ENCODE results near the gene MAP3K13.
A peak's percentile ranks its signal among the peaks of the same experiment; 100 is the strongest.

MAP3K13 gene, protein sequence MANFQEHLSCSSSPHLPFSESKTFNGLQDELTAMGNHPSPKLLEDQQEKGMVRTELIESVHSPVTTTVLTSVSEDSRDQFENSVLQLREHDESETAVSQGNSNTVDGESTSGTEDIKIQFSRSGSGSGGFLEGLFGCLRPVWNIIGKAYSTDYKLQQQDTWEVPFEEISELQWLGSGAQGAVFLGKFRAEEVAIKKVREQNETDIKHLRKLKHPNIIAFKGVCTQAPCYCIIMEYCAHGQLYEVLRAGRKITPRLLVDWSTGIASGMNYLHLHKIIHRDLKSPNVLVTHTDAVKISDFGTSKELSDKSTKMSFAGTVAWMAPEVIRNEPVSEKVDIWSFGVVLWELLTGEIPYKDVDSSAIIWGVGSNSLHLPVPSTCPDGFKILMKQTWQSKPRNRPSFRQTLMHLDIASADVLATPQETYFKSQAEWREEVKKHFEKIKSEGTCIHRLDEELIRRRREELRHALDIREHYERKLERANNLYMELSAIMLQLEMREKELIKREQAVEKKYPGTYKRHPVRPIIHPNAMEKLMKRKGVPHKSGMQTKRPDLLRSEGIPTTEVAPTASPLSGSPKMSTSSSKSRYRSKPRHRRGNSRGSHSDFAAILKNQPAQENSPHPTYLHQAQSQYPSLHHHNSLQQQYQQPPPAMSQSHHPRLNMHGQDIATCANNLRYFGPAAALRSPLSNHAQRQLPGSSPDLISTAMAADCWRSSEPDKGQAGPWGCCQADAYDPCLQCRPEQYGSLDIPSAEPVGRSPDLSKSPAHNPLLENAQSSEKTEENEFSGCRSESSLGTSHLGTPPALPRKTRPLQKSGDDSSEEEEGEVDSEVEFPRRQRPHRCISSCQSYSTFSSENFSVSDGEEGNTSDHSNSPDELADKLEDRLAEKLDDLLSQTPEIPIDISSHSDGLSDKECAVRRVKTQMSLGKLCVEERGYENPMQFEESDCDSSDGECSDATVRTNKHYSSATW

DNA sequence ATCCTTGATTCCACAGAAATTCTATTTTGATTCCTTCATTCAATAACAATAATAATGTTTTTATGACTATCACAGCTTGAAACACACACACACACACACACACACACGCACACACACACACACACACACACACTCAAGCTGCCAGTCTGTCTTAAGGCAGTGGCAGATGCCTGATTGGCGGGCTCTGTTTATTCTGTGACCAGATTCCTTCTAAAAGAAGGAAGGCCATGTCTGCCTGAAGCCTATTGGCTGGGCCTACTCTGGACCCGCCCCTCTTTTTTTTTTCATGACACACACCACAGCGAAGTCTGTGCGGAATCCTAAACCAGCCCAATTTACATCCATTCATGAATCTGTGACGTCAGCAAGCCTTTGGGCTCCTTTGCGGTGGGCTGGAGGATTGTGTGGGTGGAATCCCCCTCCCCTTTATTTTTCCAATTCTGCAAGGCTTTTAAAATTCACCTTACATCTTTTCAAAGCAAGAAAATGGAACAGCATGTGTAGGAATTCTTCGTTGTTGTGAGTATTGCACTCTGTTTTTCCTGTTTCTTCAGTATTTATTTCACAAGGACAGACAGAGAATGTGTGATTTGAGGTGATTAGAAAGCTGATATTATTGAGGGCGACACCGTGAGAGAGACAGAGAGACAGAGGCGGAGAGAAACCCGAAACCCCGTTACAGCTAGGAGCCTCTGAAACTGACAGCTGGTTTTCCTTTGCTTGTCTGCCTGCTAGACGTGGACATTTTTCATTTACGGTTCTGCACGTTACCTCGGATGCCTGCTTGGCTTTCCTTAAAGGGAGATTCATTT is at the start of gene MAP3K13:
MAP3K13 (plus strand) TSS at position 287 of the 812 bp plus-strand sequence. CDS start 65,446 bp downstream, outside the sequence.
- DNase-seq (ENCODE audit: low spot score), result peak; percentile 22

DNA sequence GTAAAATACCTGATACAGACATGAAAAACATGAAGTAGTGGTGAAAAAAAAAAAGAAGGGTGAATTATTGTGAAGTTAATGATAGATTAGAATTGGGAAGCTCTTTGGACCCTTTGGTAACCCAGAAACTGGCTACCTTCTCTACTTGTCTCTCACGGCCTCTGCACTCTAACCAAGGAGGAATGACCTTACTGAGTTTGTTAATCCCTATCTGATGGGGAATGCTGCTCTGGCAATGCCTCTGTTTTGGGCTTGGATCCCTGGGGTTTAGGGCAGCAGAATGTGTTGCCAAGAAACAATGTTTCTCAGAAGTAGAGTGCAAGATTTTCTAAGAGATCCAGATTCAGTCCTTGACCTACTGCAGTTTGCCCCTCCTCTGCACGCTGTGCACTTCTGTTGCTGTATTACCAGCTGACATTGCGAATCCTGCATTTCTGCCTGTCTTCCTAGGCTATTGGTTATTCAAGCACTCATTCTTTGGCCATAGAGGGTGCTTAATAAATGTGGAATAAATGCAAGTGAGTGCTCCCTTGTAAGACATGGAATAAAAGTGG is 49.2 kb upstream of the MAP3K13 start:
- DNase-seq (ENCODE audit: low spot score), result no peak

DNA sequence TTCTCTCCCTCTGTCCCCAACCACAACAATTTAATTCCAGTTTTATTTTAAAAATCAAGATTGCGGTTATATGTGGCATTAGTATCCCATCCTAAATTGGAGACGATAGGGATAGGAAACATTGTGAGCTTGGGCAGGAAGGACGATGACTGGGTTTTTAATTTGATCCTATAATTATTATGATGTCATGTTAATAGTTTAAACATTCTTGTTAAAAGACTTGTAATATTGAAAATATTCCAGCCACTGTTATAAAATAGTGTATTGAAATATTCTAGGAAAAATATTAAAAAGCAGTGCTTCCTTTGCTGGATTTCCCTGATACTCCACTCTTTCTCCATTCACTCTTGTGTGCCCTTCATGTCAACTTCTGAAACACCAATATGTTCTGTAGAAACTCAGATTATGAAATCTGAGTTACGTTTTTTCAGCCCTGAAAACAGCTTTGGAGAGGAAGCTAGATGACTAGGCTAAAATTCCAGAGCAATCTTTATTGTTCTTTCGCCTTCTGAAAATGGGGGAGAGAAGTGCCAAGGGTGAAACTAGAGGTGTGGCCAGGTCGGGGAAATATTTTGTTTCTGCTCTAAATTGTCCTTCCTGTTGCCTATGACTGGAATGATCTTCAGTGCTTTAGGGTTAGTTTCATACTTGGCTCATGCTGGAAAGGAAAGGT is 46.1 kb upstream of the MAP3K13 start:
- no peak for DNase-seq (ENCODE audit: low spot score)

DNA sequence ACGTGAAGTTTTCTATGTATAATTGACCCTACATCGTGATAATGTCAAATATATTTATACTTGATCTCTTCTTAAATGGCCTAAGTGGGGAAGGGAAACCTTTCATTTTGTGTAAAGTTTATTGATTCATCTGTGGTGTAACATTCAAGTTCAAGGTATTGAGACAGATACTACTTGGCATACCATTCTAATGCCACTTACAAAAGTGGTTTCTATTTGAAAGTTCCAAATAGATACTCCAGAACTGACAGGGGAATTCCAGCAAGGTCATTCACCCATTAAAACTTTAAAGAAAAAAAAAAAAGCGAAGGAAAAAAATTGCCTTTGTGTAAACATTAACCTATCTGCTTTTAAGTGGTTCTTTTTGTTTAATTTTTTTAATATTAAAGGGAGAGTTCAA is 45.3 kb upstream of the MAP3K13 start:
- no peak for DNase-seq (ENCODE audit: low spot score)

DNA sequence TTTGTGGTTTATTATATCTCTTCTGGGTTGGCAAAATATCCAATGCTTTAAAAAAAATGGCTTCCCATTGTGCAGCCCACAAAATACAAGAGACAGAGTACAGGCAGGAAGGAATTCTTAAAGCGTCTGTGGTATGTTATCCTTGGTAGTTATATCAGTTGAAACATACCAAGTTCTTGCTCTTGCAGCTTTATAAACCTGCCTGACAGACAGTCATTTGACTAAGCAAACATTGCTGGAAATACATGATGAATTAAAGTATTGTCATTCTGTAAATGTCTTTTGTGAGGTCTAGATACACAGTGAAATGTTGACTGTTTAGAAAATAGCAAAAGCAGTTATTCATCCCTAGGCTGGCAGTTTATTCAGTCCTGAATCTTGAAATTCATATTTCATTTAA is 44.8 kb upstream of the MAP3K13 start:
- no peak for DNase-seq (ENCODE audit: low spot score)

DNA sequence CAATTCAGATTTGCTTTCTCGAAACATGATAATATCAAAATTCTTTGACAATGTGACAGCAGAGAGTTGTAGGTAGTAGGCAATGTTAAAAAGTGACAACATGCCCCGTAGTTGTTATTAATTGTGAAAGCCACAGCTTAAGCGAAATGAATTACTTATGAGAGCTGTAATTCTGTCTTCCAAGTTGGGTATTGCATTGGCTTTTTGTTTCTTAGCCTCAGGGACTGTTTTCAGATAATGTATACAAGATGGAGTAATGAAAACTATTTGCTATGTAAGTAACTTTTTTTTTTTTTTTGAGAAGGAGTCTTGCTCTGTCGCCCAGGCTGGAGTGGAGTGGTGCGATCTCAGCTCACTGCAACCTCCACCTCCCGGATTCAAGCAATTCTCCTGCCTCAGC is 43.1 kb upstream of the MAP3K13 start:
- DNase-seq (ENCODE audit: low spot score), result no peak

DNA sequence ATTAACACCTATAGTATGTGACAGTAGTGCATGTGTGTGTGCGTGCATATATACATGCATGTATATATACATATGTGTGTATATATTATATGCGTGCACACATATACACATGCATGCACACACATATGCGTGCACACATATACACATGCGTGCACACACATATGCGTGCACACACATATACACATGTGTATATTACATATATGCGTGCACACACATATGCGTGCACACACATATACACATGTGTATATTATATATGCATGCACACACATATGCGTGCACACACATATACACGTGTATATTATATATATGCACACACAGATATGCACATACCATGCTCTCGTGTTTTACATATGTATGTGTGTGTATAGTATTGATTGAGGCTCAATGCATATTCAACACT is 42.0 kb upstream of the MAP3K13 start:
- no peak for DNase-seq (ENCODE audit: low spot score)

DNA sequence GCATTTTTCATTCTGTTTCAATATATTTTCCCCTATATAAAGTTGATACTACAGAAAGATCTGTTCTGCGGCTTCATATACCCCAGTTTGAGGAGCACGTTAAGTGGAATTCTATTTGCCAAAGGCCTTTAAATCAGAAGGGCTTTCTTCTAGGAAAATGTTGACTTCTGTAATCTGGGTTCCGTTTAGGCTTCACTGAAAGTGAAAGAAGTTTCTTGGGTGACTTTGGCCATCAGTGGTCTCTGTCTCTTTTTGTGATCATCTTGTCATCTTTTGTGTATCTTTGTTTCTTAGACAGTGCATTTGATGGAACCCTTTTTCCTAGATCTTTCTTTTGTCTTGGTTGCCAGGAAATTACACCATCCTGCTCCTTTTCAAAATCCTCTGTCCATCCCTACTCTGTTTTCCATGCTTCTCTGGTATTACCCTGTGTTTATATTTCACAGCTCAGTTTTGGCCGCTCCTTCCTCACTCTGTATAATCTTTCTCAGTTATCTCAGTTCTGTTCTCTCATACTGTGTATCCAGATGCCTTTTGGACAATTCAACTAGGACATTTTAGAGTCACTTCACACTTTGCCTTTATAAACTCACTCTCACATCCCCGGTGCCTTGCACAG is 40.7 kb upstream of the MAP3K13 start:
- DNase-seq (ENCODE audit: low spot score), result no peak

DNA sequence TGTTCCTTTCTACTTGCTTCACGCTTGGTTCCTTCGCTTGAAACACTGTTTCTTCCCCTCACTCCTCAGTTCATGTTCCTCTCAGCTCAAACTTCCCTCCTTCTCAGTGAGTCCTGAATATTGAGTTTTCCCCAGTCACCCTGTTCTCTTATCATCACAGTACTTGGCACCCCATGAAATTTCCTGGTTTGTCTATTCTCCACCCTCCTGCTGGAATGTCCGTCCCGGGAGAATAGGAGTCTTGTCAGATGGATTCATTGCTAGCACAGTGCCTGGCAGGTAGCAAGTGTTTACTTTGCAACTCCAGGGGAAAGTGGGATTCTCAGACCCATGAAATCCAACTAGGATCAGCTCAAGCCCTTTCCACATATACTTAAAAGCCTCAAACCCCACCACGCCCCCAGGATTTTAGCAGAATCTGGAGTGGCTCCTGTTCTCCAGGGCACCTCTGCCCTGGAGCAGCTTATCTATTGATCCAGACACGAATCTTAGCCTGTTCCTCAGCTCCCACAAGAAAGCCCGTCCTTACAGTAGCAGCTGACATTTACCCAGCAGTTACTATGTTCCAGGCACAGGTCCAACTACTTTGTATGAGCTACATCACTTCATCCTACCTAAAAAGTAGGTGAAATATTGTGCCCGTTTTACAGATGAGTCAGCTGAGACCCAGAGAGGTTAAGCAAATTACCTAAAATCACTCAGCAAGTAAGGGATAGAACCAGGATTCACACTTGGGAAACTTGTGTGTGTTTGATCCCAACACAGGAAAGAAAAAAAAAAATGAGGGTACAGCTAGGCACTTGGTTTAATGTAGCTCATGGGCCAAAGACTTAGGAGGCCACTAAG is 36.8 kb upstream of the MAP3K13 start:
- no peak for DNase-seq (ENCODE audit: low spot score)

DNA sequence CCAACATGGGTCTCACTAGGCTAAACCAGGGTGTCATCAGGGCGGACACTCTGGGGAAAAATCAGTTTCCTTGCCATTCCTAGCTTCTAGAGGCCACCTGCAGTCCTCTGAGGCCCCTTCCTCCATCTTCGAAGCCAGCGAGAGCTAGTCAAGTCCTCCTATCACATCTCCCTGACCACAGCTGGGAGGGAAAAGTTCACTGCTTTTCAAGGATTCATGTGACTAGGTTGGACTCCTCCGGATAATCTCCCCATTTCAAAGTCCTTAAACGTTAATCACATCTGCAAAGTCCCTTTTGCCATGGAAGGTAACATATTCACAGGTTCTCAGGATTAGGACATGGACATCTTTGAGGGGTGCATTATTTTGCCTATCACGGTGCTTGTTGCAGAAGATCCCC is 35.9 kb upstream of the MAP3K13 start:
- DNase-seq (ENCODE audit: low spot score), result no peak

DNA sequence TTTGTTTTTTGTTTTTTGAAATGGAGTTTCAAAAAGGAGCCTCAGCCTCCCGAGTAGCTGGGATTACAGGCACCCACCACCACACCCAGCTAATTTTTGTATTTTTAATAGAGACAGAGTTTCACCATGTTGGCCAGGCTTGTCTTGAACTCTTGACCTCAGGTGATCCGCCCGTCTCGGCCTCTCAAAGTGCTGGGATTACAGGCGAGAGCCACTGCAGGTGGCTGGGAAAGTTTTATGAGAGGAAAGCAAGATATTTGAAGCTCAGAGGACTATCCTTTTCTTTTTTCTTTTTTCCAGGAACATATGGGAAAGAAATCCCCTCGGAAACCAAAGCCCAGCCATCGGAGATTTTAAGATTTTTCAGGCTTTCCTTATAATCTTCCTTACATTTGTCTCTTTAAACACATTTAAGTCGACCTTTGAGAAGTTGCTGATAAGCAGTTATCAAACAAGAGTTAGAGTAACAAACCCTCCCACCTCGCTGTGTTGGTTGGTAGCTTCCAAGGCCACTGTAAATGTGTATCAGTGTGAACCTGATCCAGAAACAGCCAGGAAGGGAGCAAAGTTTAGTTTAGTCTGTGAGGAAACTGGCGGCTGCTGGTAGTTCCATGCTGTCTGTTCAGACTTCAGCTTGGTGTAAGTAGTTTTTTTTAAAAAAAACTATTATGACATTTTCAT is 34.5 kb upstream of the MAP3K13 start:
- DNase-seq (ENCODE audit: low spot score), result peak; percentile 44

DNA sequence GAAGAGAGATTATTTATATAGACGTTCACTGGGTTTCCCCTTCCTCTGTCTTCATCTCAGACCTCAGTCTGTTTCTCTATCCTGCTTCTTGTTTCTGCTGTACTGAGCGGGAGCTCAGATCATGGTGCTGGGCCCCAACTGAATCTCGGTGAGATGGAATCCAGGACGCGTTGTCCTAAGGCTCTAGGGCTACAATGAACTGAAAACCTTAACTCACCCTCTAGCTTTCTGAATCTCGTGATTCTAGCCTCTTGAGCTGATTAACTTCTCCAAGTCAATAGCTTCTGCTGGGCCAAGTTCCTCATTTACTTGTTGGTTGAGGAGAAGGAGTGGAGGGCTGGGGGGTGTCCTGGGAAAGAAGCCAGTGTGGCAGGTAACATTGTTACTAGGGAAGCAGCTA is 32.7 kb upstream of the MAP3K13 start:
- DNase-seq (ENCODE audit: low spot score), result no peak

DNA sequence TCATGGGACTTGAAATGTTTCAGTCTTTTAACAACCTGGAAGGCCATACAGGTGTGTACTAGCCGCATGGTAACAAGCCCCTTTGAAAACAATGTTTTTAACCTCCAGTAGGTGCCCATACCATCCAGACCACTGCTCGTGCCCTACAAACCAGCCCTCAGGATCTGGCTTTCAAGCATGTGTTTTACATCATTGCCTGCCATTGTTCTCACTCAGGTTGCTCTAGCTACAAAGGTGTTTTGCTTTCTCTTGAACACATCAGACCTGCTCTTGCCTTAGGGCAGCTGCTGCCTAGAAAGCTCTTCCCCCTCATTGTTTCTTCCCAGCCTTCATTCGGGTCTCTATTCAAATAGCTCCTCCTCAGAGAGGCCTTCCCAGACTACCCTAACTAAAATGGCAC is 32.3 kb upstream of the MAP3K13 start:
- DNase-seq (ENCODE audit: low spot score), result no peak

DNA sequence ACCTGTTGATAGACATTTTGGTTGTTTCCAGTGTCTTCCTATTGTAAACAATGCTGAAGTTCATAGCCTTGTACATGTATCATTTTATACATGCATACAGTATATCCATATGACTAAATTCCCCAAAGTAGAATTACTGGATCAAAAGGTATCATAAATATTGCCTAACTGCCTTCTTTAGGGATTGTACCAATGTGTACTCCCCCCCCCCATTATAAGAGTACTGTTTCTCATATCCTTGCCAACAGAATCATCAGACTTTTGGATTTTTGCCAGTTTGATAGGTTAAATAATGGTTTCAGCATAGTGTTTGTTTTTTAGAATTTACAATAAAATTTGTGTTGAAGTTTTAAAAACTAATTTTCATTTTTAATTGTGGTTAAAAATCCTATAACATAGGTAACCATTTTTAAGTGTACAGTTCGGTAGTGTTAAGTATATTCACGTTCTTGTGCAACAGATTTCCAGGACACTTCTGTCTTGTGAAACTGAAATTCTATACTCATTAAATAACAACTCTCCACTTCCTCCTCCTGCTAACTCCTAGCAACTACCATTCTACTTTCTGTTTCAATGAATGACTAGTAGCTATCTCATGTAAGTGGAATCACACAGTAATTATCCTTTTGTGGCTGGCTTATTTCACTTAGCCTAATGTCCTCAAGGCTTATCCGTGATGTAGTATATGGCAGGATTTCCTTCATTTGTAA is 30.8 kb upstream of the MAP3K13 start:
- DNase-seq (ENCODE audit: low spot score), result no peak

DNA sequence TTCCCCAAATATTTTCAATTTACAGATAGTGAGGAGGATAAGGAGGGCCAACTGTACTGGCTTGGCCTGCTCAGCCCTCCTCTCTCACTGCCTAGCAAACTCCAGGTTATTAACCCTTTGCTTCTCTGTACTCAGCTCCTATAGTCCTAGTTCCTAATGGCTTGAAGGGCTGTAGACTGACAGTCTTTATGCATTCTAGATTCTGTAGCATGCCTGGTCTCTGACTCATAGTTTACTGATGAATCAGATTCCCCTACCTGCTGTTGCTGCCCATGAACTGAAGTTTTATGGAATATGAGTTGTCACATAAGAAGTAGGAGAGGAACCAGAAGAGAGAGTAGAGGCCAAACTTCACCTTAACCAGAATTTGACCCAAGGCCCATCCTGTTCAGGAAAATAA is 27.1 kb upstream of the MAP3K13 start:
- DNase-seq (ENCODE audit: low spot score), result no peak

DNA sequence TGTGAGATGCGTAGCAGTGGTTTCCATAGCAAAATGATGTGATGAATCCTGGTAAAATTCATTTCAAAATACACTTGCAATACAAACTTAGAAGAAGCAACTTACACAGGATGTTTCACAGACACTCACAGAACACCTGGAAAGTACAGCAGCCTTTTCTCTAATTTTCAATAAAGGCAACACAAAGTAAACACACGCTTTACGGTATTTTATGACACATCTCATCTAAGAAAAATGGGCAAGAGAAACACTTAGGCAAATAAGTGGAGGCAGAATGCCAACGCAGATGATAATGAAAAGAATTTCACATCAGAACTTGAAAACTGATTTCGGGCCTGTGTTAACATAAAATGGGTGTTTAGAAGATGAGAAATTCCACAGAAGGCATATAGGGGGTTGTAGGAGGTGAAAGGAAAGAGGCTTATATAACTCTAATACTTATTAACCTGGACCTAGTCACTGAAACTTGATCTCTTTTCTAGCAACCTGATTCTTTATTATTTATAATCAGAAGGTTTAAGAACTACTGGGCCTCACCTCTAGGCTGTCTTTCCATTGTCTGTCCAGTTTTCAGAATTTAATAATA is 25.6 kb upstream of the MAP3K13 start:
- DNase-seq (ENCODE audit: low spot score), result no peak

DNA sequence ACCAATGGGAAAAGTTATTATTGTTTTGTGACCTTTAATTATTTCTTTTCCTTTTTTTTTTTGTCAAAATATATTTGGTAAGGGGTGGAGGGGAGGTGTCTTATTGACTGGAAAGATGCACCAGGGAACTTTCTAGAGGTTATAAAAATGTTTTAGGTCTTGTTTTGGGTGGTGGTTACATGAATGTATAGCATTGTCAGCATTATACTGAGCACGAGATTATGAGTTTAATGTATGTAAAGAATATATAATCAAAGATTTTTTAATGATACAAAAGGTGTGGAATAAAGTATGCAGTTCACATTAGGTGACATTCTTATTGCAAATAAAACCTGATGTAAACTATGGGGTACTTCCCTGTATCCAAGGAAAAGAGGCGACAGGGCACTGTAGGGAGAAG is 23.0 kb upstream of the MAP3K13 start:
- no peak for DNase-seq (ENCODE audit: low spot score)

DNA sequence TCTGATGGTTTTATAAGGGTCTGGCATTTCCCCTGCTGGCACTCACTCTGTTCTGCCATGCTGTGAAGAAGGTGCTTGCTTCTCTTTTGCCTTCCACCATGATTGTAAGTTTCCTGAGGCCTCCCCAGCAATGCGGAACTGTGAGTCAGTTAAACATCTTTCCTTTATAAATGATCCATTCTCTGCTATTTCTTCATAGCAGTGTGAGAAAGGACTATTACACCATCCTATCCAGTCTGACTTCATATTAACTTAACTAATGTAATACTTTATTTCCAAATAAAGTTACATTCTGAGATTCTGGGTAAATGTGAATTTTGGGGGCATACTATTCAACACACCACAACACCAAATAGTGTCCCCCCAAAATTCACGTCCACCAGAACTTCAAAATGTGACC is 22.2 kb upstream of the MAP3K13 start:
- no peak for DNase-seq (ENCODE audit: low spot score)

Measured in HuH-7.5 (cell line).